ENCODE results near the gene CACNA1G.

- TF ChIP-seq EZH2 (IDR thresholded peaks at IDR 0.05; ENCODE audit: insufficient read depth, poor library complexity, severe bottlenecking) (no peak), EZH2phosphoT487 (IDR thresholded peaks at IDR 0.05; ENCODE audit: insufficient read depth, low read depth) (no peak)
Observed at GRCh38 chr17:50522766-50523165, 37.7 kb upstream of the CACNA1G start.
